HepG2 (cell line): ENCODE data around the gene RBCK1. TPM values are rescaled to one million over a fixed set of nuclear protein-coding genes. Genes with fewer than 3 reads are reported as not detected.

Experiments used
- DMAP1 ChIP-seq: IDR thresholded peaks from 2 replicates; pipeline ENCODE4 v1.6.1; 2016
- HOXA9 ChIP-seq: sonication (generic); formaldehyde crosslinking; IDR thresholded peaks from 2 replicates; pipeline ENCODE4 v1.8.1; 2022; ENCODE audit warnings: missing genetic modification reagents, mild to moderate bottlenecking, moderate library complexity, borderline replicate concordance
- MED13 ChIP-seq: sonication (generic); formaldehyde crosslinking; IDR thresholded peaks from 2 replicates; pipeline ENCODE4 v1.5.0; 2020; ENCODE audit warnings: missing genetic modification reagents
- NFYB ChIP-seq: sonication (generic); formaldehyde crosslinking; IDR thresholded peaks from 2 replicates; pipeline ENCODE4 v1.4.0; 2020; ENCODE audit warnings: missing genetic modification reagents
- RARG ChIP-seq: sonication (generic); formaldehyde crosslinking; IDR thresholded peaks from 2 replicates; pipeline ENCODE4 v1.4.0; 2020; ENCODE audit warnings: low read depth, mild to moderate bottlenecking, missing genetic modification reagents
- RXRA ChIP-seq: sonication (generic); formaldehyde crosslinking; IDR thresholded peaks from 2 replicates; pipeline ENCODE4 v1.5.1; 2020; ENCODE audit warnings: missing genetic modification reagents
- SMYD3 ChIP-seq: sonication (generic); formaldehyde crosslinking; IDR thresholded peaks from 2 replicates; pipeline ENCODE4 v1.8.1; 2023; ENCODE audit warnings: mild to moderate bottlenecking, missing genetic modification reagents
- polyA plus RNA-seq, 8 experiments: library from polyadenylated mRNA; depleted of rRNA in 3 of 8; stranded (reverse) in 7 of 8; unstranded in 1 of 8; fragments of >200 nt; fragmentation: Illumina TruSeq in 4 of 8; extraction: Trizol in 4 of 8; gene quantifications; 2 replicates each; pipeline versions ENCODE4 v1.2.1 to v1.2.3, GENCODE V29; 2011 to 2016; ENCODE audit warnings: low read depth in 4 of 8, missing spikeins in 1 of 8, mixed read lengths in 1 of 8; ENCODE audit not compliant: insufficient read depth in 1 of 8
- total RNA-seq, 5 experiments: library from RNA; depleted of rRNA; stranded (reverse); fragments of >200 nt; fragmentation: Illumina TruSeq; extraction: Trizol; gene quantifications; 2 replicates each; pipeline ENCODE4 v1.2.3, GENCODE V29; 2016; ENCODE audit warnings: low read depth in 1 of 5
- TF ChIP-seq, protein P1 (sequence below): sonication (generic); formaldehyde crosslinking; IDR thresholded peaks from 2 replicates; pipeline ENCODE4 v1.5.0; 2020; ENCODE audit warnings: mild to moderate bottlenecking, missing genetic modification reagents, borderline replicate concordance
- TF ChIP-seq, protein P2 (sequence below): sonication (generic); formaldehyde crosslinking; IDR thresholded peaks from 2 replicates; pipeline ENCODE4 v1.4.0; 2020; ENCODE audit warnings: missing genetic modification reagents
- TF ChIP-seq, protein P3 (sequence below): sonication (generic); formaldehyde crosslinking; IDR thresholded peaks from 2 replicates; pipeline ENCODE4 v1.5.1; 2020; ENCODE audit warnings: missing genetic modification reagents, mild to moderate bottlenecking, borderline replicate concordance
- TF ChIP-seq, protein P4 (sequence below): sonication (generic); formaldehyde crosslinking; IDR thresholded peaks from 2 replicates; pipeline ENCODE4 v1.4.0; 2020; ENCODE audit warnings: mild to moderate bottlenecking, missing genetic modification reagents

The RBCK1 gene
- total and polyA plus RNA-seq, 2 of the 13 experiments (the other 11 are each of a cell fraction or from before 2014, with no cell fraction given) = 149 to 215 TPM

DNA sequence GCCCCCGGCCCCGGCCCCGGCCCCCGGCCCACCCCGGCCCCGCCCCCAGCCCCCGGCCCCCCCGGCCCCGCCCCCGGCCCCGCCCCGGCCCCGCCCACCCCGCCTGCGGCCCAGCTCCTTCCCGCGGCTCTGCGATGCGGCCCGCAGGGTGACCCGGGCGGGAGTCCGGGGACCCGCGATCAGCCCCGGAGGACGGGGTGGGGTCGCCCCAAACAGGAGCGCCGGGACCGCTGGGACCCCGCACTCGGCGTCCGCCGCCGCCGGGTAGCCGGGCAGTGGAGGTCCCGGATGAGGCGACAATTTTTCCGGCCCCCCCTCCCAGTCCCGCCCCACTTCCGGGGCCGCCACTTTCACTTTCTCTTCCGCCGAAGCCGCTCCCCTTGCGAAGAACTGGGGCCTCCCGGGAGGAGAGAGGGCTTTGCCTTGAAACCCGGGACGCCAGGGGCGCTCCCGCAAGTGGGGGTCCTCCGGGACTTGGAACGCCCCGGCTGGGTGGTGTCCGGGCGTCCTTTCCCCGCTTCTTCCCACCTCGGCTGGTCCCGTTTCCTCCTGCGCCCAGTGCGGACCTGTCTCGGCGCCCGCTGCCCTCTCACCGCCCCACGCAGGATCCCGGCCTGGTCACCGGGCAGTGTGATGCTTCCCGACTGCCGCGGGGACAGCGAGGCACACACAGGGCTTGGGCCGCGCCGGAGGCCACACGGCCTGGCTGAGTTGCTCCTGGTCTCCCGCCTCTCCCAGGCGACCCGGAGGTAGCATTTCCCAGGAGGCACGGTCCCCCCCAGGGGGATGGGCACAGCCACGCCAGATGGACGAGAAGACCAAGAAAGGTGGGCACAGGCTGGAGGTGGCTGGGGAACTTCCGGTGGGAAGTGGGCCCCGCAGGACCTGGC lies at the start of gene RBCK1 (continued):
- TF ChIP-seq, protein P1, sequence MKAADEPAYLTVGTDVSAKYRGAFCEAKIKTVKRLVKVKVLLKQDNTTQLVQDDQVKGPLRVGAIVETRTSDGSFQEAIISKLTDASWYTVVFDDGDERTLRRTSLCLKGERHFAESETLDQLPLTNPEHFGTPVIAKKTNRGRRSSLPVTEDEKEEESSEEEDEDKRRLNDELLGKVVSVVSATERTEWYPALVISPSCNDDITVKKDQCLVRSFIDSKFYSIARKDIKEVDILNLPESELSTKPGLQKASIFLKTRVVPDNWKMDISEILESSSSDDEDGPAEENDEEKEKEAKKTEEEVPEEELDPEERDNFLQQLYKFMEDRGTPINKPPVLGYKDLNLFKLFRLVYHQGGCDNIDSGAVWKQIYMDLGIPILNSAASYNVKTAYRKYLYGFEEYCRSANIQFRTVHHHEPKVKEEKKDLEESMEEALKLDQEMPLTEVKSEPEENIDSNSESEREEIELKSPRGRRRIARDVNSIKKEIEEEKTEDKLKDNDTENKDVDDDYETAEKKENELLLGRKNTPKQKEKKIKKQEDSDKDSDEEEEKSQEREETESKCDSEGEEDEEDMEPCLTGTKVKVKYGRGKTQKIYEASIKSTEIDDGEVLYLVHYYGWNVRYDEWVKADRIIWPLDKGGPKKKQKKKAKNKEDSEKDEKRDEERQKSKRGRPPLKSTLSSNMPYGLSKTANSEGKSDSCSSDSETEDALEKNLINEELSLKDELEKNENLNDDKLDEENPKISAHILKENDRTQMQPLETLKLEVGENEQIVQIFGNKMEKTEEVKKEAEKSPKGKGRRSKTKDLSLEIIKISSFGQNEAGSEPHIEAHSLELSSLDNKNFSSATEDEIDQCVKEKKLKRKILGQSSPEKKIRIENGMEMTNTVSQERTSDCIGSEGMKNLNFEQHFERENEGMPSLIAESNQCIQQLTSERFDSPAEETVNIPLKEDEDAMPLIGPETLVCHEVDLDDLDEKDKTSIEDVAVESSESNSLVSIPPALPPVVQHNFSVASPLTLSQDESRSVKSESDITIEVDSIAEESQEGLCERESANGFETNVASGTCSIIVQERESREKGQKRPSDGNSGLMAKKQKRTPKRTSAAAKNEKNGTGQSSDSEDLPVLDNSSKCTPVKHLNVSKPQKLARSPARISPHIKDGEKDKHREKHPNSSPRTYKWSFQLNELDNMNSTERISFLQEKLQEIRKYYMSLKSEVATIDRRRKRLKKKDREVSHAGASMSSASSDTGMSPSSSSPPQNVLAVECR (CRISPR knock-in tag) = peak; percentile 85
- TF ChIP-seq SMYD3 (CRISPR knock-in tag) (no peak), HOXA9 (CRISPR knock-in tag) (peak; percentile 79; the same call in 1 of the 2 replicates), NFYB (CRISPR knock-in tag) (no peak), RARG (CRISPR knock-in tag) (no peak), RXRA (CRISPR knock-in tag) (peak; percentile 76; the same call in 1 of the 2 replicates), MED13 (CRISPR knock-in tag) (0 out of 2 replicates have a peak, but pooled peaks have one; percentile 63), DMAP1 (CRISPR knock-in tag) (no peak; the same call in none of the 2 replicates)
- TF ChIP-seq, protein P2, sequence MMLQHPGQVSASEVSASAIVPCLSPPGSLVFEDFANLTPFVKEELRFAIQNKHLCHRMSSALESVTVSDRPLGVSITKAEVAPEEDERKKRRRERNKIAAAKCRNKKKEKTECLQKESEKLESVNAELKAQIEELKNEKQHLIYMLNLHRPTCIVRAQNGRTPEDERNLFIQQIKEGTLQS = no peak
- TF ChIP-seq, protein P3, sequence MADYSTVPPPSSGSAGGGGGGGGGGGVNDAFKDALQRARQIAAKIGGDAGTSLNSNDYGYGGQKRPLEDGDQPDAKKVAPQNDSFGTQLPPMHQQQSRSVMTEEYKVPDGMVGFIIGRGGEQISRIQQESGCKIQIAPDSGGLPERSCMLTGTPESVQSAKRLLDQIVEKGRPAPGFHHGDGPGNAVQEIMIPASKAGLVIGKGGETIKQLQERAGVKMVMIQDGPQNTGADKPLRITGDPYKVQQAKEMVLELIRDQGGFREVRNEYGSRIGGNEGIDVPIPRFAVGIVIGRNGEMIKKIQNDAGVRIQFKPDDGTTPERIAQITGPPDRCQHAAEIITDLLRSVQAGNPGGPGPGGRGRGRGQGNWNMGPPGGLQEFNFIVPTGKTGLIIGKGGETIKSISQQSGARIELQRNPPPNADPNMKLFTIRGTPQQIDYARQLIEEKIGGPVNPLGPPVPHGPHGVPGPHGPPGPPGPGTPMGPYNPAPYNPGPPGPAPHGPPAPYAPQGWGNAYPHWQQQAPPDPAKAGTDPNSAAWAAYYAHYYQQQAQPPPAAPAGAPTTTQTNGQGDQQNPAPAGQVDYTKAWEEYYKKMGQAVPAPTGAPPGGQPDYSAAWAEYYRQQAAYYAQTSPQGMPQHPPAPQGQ (CRISPR knock-in tag) = no peak
- TF ChIP-seq, protein P4, sequence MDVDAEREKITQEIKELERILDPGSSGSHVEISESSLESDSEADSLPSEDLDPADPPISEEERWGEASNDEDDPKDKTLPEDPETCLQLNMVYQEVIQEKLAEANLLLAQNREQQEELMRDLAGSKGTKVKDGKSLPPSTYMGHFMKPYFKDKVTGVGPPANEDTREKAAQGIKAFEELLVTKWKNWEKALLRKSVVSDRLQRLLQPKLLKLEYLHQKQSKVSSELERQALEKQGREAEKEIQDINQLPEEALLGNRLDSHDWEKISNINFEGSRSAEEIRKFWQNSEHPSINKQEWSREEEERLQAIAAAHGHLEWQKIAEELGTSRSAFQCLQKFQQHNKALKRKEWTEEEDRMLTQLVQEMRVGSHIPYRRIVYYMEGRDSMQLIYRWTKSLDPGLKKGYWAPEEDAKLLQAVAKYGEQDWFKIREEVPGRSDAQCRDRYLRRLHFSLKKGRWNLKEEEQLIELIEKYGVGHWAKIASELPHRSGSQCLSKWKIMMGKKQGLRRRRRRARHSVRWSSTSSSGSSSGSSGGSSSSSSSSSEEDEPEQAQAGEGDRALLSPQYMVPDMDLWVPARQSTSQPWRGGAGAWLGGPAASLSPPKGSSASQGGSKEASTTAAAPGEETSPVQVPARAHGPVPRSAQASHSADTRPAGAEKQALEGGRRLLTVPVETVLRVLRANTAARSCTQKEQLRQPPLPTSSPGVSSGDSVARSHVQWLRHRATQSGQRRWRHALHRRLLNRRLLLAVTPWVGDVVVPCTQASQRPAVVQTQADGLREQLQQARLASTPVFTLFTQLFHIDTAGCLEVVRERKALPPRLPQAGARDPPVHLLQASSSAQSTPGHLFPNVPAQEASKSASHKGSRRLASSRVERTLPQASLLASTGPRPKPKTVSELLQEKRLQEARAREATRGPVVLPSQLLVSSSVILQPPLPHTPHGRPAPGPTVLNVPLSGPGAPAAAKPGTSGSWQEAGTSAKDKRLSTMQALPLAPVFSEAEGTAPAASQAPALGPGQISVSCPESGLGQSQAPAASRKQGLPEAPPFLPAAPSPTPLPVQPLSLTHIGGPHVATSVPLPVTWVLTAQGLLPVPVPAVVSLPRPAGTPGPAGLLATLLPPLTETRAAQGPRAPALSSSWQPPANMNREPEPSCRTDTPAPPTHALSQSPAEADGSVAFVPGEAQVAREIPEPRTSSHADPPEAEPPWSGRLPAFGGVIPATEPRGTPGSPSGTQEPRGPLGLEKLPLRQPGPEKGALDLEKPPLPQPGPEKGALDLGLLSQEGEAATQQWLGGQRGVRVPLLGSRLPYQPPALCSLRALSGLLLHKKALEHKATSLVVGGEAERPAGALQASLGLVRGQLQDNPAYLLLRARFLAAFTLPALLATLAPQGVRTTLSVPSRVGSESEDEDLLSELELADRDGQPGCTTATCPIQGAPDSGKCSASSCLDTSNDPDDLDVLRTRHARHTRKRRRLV (CRISPR knock-in tag) = peak; percentile 96
